Fibroblast of lung (primary cell): ENCODE data around the gene ALDH1L1. TPM values are rescaled to one million over a fixed set of nuclear protein-coding genes. Genes with fewer than 3 reads are reported as not detected.

Experiments
- DNase-seq, 2 donors: peaks; one replicate each; pipeline versions ENCODE4 v3.0.0 to v3.0.0-alpha.2; 2010; ENCODE audit warnings: low read depth in 2 of 2
- H2AFZ ChIP-seq: 2 replicates; pipeline ENCODE4 v1.5.1; 2012; ENCODE audit warnings: low read length, control low read depth, inconsistent platforms
- H3K27ac ChIP-seq: 2 replicates; pipeline ENCODE4 v1.5.1; 2011; ENCODE audit warnings: low read length, control low read depth; ENCODE audit not compliant: insufficient read depth
- H3K27me3 ChIP-seq: 2 replicates; pipeline ENCODE4 v1.5.1; 2011; ENCODE audit warnings: mild to moderate bottlenecking, low read length; ENCODE audit not compliant: control insufficient read depth, insufficient read depth
- H3K36me3 ChIP-seq: 2 replicates; pipeline ENCODE4 v1.5.1; 2011; ENCODE audit warnings: low read length; ENCODE audit not compliant: control insufficient read depth, insufficient read depth
- H3K4me1 ChIP-seq: 2 replicates; pipeline ENCODE4 v1.5.1; 2011; ENCODE audit warnings: low read length; ENCODE audit not compliant: control insufficient read depth, insufficient read depth; ENCODE audit errors: extremely low read depth
- H3K4me2 ChIP-seq: 2 replicates; pipeline ENCODE4 v1.5.1; 2011; ENCODE audit warnings: low read length, control low read depth; ENCODE audit not compliant: insufficient read depth; ENCODE audit errors: extremely low read depth
- H3K4me3 ChIP-seq, 4 experiments: fragments of 200-600 bp in 1 of 4; sonication (generic) in 1 of 4; replicated peaks in 1 of 4; 2 replicates each; pipeline ENCODE4 v1.5.1; 2011 to 2016; ENCODE audit warnings: low read length in 4 of 4, low read depth in 3 of 4, mild to moderate bottlenecking in 3 of 4, control low read depth in 2 of 4, inconsistent platforms in 1 of 4, mixed read lengths in 1 of 4; ENCODE audit not compliant: insufficient read depth in 1 of 4; ENCODE audit errors: control extremely low read depth in 1 of 4
- H3K79me2 ChIP-seq: 2 replicates; pipeline ENCODE4 v1.5.1; 2012; ENCODE audit warnings: mild to moderate bottlenecking, low read length, inconsistent platforms; ENCODE audit not compliant: control insufficient read depth, insufficient read depth
- H3K9ac ChIP-seq: 2 replicates; pipeline ENCODE4 v1.5.1; 2011; ENCODE audit warnings: mild to moderate bottlenecking, low read length, control low read depth; ENCODE audit not compliant: insufficient read depth
- H3K9me3 ChIP-seq: 2 replicates; pipeline ENCODE4 v1.5.1; 2012; ENCODE audit warnings: low read depth, low read length; ENCODE audit not compliant: control insufficient read depth, insufficient read depth
- H4K20me1 ChIP-seq: 2 replicates; pipeline ENCODE4 v1.5.1; 2011; ENCODE audit warnings: low read length; ENCODE audit not compliant: control insufficient read depth, insufficient read depth; ENCODE audit errors: extremely low read depth
- EZH2 ChIP-seq: IDR thresholded peaks from 2 replicates; pipeline ENCODE4 v1.5.1; 2012; ENCODE audit warnings: low read length, control low read depth, mild to moderate bottlenecking; ENCODE audit errors: missing control alignments
- polyA plus RNA-seq, 2 donors: library from polyadenylated mRNA; depleted of rRNA in 1 of 2; stranded (reverse) in 1 of 2; unstranded in 1 of 2; fragments of >200 nt; gene quantifications; 2 replicates each; pipeline ENCODE4 v1.2.1, GENCODE V29; 2011 to 2012; ENCODE audit warnings: missing spikeins in 1 of 2
- total RNA-seq: library from RNA; depleted of rRNA; stranded (reverse); fragments of >200 nt; gene quantifications from 2 replicates; pipeline ENCODE4 v1.2.1, GENCODE V29; 2014
- TF ChIP-seq, protein P1 (sequence below), 2 donors: IDR thresholded peaks in 1 of 2; conservative IDR thresholded peaks in 1 of 2; 1 replicate in 1 of 2; 2 replicates in 1 of 2; pipeline ENCODE4 v1.5.1; 2011 to 2012; ENCODE audit warnings: low read length in 2 of 2, control low read depth in 1 of 2, inconsistent platforms in 1 of 2, low read depth in 1 of 2, mild to moderate bottlenecking in 1 of 2

Gene ALDH1L1
- total and polyA plus RNA-seq, 2 donors (not counting 1 experiment from before 2014, with no cell fraction given) = not detected

DNA sequence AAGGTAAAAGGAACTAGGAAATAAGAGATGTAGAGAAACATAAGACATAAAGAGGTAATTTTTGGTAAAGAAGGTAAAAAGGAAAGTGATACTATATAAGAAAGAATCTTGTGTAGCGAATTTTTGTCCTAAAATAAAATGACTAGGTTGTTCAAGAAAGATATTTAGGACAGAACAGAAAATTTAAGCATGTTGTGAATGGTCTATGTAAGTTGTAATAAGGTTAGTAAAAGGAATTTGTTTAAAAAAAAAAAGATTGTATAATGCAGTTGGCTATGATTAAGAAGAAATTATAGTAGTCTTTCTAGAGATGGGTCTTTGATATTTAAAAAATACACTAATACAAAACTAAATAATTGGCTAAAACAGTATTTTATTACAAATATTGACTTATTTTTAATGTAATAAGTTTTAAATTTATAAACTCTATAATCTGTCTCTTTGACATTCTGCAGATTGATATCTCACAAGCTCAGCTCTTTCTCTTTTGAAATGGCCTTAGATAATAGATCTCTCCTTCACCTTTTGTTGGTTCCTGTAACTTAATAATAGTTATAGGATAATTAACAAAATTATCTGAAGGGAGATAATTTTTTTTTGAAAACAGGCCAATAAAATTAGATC is 92.7 kb downstream of the ALDH1L1 start:
- no peak for DNase-seq
- Histone ChIP-seq H2AFZ (no peak overlapping the region), H3K79me2 (no peaks in the 10 kb centered on the region), H3K4me3 (no peak overlapping the region), H3K9ac (no peak overlapping the region), H4K20me1 (no peaks in the 10 kb centered on the region), H3K4me1 (no peaks in the 10 kb centered on the region), H3K27ac (no peak overlapping the region), H3K4me2 (no peak overlapping the region), H3K27me3 (no peaks in the 10 kb centered on the region), H3K9me3 (no peaks in the 10 kb centered on the region), H3K36me3 (no peaks in the 10 kb centered on the region)
- TF ChIP-seq, protein P1, sequence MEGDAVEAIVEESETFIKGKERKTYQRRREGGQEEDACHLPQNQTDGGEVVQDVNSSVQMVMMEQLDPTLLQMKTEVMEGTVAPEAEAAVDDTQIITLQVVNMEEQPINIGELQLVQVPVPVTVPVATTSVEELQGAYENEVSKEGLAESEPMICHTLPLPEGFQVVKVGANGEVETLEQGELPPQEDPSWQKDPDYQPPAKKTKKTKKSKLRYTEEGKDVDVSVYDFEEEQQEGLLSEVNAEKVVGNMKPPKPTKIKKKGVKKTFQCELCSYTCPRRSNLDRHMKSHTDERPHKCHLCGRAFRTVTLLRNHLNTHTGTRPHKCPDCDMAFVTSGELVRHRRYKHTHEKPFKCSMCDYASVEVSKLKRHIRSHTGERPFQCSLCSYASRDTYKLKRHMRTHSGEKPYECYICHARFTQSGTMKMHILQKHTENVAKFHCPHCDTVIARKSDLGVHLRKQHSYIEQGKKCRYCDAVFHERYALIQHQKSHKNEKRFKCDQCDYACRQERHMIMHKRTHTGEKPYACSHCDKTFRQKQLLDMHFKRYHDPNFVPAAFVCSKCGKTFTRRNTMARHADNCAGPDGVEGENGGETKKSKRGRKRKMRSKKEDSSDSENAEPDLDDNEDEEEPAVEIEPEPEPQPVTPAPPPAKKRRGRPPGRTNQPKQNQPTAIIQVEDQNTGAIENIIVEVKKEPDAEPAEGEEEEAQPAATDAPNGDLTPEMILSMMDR (conservative IDR thresholded peaks at IDR 0.05 in 1 of 2, IDR thresholded peaks at IDR 0.05 in 1 of 2; ENCODE audit: low read depth in 1 of 2, low read length in 2 of 2) = no peak
- no peak for TF ChIP-seq EZH2

DNA sequence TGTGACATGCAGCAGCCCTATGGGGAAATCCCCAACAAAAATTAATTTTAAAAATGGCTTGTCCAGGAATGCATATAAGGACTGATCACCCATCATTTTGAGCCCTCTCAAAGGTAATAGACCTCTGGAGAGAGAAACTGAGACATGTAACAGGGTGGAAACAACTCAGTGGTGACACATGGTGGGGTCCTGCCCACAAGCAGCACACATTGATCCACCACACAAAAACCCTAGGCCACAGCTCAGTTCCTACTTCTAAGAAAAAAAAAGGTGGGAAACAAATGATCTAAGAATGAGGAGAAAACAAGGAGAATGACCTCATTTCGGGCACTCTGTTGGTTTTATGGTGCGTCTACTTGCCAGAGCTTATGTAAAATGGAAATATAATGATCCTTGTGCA is 94.5 kb downstream of the ALDH1L1 start:
- Histone ChIP-seq H3K27me3 (no peaks in the 10 kb centered on the region), H3K79me2 (no peaks in the 10 kb centered on the region), H4K20me1 (no peaks in the 10 kb centered on the region), H3K27ac (no peak overlapping the region), H3K9me3 (no peaks in the 10 kb centered on the region), H3K9ac (no peak overlapping the region), H2AFZ (no peak overlapping the region), H3K4me2 (no peak overlapping the region), H3K4me3 (no peak overlapping the region), H3K36me3 (no peaks in the 10 kb centered on the region), H3K4me1 (no peaks in the 10 kb centered on the region)
- no peak for TF ChIP-seq EZH2
- TF ChIP-seq, protein P1 (conservative IDR thresholded peaks at IDR 0.05 in 1 of 2, IDR thresholded peaks at IDR 0.05 in 1 of 2; ENCODE audit: low read depth in 1 of 2, low read length in 2 of 2) = no peak
- DNase-seq = no peak

DNA sequence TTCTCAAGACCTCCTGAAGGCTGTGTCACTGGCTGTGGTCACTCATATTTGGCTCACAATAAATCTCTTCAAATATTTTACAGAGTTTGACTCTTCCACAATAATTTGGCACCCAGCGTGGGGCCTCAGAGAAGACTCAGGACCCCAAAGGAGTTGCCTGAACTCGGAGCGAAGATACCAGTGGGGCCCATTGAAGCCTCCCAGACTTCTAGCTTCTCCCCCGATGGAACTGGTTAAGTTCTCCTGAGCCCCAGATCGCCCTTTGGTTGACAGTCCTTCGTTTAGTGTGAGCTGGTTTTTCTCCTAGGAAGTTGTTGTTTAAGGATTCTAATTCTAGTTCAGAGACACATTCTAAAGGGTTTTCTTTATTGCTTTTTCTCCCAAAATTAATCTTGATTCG is 95.1 kb downstream of the ALDH1L1 start:
- no peaks in the 10 kb centered on the region for H3K36me3 ChIP-seq
- no peaks in the 10 kb centered on the region for H3K79me2 ChIP-seq
- TF ChIP-seq EZH2 = no peak
- TF ChIP-seq, protein P1 (conservative IDR thresholded peaks at IDR 0.05 in 1 of 2, IDR thresholded peaks at IDR 0.05 in 1 of 2; ENCODE audit: low read depth in 1 of 2, low read length in 2 of 2) = no peak
- no peak overlapping the region for H3K9ac ChIP-seq
- DNase-seq = no peak
- no peaks in the 10 kb centered on the region for H3K4me1 ChIP-seq
- no peak overlapping the region for H3K27ac ChIP-seq
- H3K9me3 ChIP-seq = no peaks in the 10 kb centered on the region
- H2AFZ ChIP-seq = no peak overlapping the region
- H3K4me3 ChIP-seq = no peak overlapping the region
- no peaks in the 10 kb centered on the region for H4K20me1 ChIP-seq
- H3K27me3 ChIP-seq = no peaks in the 10 kb centered on the region
- H3K4me2 ChIP-seq = no peak overlapping the region
